NCI-H187 (cell line): Measurements from ENCODE around the gene FGF22.
A peak's percentile ranks its signal among the peaks of the same experiment; 100 is the strongest.
"Not testable (repeated sequence)": the region's sequence is repeated elsewhere in the genome, so short reads cannot be mapped to it uniquely, and the experiment has no call there.

Experiments
- DNase-seq, 2 experiments: peaks; one replicate each; lab custom pipeline; 2025; lab: John Stamatoyannopoulos, UW

FGF22 gene

DNA sequence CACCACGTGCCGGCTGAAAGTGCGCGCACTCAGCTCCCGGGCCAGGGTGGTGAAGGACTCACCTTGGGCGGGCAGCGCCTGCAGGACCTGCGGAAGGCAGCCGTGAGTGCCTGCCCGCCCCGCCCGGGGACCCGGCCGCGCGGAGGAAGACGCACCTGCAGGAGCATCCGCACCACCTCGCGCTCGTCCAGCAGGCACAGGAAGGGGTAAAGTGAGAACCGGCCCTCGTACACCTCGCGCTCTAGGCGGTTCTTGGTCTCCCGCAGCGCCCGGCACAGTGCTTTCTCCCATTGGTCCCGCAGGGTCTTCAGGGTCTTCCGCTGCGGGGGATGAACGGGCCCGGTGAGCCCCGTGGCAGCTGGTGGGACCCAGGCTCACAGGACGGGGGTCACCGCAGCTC, 17.0 kb upstream of the FGF22 start:
- no peak for DNase-seq

DNA sequence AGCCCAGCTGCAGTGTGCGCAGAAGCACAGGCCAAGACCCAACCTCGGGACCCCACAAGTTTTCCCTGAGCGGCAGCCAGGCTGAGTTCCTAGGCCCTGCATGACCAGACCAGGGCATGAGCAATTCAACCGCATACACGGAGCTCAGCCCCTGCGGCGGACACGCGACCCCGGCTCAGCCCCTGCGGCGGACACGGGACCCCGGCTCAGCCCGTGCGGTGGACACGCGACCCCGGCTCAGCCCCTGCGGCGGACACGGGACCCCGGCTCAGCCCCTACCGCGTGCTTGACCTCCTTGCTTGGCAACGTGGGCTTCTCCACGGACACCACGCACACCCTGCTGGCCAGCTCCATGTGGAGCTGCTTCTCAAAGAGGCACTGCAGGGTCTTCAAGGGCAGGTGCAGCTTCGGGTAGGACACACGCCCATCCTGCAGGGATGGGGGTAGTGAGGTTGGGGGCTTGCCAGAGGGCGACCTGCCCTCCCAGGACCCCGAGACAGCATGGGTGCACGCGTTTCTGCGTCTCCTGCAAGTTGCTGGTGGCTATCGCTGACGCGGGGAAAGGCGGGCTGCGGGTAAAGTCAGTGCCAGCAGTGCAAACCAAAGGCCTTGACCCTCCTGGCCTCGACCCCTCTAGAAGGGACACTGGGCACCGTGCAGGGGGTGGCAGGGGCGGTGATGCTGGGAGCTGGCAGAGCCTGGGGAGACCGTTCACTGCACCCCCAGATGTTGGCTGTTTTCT, 16.3 kb upstream of the FGF22 start:
- DNase-seq: no peak

DNA sequence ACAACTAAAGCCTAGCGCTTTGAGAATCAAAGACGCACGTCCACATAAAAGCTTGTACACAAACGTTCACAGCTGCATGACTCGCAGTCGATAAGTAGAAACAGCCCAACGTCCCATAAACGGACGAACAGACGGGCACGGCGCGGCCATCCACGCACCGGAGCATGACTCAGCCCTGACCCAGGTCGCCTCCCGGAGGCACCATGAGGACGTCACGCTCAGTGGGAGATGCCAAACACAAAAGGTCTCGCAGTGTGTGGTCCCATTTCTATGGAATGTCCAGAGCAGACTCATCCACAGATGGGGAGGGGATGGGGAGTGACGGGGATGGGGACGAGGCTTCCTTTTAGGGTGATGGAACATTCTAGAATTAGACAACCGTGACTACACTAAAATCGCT, 15.7 kb upstream of the FGF22 start:
- DNase-seq: no peak

DNA sequence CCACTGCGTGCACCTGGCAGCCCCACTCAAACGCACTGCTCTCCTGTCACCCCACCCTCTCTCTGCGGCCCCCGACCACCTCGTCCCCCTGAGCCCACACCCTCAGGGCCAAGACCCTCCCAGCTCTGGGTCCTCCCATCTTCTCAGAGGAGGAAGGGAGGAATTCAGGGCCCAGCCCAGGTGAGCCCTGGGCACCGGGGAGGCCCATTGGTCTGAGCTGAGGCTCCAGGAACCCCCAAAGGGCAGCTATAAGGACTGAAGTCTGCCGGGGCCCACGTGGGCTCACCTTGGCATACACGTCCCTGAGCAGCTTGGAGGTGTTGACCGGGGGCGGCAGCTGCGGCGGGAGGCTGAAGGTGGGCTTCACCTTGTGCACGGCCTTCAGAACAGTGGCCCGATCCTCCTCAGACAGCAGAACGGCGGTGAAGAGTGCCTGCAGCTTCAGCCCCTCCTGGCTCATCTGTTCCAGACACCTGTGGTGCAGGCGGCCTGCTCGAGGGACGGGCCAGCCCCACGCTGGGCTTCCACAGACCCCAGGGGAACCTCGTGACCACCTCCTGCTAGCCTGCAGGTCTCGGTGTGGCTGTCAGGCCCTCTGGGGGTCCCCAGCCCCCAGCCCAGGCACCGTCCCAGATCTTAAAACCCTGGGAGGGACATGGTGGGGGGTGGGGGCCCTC, 15.1 kb upstream of the FGF22 start:
- no peak for DNase-seq

DNA sequence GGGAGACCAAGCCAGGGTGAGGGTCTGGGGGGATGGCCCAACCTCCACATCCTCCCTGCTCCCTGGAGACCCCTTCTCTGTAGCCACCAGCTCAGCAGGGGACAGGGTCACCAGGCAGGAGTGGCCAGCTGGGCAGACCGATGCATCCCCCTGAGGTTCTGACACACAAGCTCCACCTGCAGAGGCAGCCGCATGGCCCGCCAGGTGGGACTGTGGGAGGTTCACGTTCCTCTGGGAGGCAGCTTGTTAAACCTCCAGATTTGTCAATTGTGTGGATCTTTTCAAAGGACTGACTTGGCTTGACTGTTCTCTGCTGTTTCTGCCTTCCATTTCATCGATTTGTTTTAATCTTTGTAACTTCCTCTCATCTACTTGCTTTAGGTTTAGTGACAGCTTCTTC, 14.4 kb upstream of the FGF22 start:
- no peak for DNase-seq

- not testable (repeated sequence) for DNase-seq
Measured at GRCh38 chr19:626566-626965, 13.1 kb upstream of the FGF22 start.

DNA sequence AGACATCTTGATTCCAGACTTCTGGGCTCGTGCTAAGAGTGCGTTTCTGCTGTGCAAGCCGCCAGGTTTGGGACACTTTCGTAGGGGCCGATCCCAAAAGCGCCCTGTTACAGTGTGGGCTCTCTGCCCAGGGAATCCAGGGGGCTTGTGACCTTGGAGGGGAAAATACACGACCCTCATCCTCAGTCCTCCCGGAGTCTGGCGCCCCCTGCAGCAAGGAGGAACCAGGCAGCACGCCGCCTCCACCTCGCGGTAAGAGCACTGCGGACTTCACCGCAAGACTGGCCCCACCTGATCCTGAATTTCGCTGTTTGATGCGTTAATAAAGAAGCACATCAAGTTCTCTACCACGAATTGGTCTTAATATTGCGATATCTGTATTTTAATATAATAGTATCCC, 11.5 kb upstream of the FGF22 start:
- DNase-seq: no peak

DNA sequence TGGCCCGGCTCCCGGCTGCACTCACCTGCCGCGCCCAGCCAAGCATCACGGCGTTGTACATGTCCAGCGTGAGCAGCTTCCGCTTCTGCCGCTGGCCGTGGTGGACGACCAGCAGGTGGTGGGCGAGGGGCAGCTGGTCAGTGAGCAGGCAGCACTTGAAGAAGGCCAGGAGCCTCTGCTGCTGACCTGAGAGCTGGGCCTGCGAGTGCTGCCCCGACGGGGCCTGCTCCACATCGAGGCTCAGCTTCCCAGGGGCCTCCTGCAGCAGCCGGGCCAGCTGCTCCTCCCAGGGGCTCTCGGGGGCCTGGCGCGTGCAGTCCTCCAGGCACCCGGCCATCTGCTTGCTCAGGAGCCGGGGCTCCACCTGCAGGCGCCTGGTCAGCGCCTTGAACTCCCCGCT, 10.2 kb upstream of the FGF22 start:
- not testable (repeated sequence) for DNase-seq

- no peak for DNase-seq
Measured at GRCh38 chr19:629961-630714, 9.5 kb upstream of the FGF22 start.

GRCh38 chr19:632579-633067, 7.1 kb upstream of the FGF22 start:
- DNase-seq: no peak

DNA sequence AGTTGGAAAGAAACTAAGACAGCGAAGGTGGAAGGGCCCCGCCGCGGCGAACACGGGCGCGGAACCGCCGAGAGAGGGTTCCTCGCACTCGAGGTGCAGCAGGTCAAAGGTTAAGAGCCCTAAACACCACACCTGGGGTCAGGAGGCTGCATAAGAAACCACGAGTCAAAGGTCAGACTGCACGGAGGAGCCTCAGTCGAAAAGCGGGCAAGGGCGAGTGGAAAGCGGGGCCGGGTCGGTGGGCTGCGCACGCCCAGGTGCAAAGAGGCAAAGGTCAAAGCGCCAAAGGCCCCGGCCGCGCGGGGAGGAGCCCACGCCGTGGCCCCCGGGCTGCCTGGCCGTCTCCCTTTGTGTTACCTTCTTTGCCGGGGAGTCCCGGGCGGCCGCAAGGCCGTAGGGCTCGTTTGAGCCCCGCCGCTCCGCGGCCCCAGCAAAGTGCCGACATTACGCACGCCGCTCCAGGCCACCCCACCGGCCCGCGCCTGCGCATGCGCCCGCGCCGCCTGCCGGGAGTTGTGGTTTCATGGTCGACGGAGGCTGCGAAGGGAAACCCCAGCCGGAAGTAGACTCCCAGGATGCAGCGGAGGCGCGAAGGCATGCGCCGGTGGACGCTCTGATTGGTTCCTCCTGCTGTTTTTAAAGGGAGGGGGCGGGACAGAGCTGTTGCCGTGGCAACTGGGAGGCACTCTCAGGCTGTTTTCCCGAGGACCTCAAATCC, 6.5 kb upstream of the FGF22 start, which contains the start of gene POLRMT:
POLRMT (minus strand) TSS at position 470 of the 718 bp plus-strand sequence; CDS start at position 445, 25 bp downstream.
- DNase-seq: peak; percentile 89 to 98

GRCh38 chr19:633786-634639, 5.7 kb upstream of the FGF22 start:
- no peak for DNase-seq

- no peak for DNase-seq
Measured at GRCh38 chr19:634975-635652, 4.6 kb upstream of the FGF22 start.

DNA sequence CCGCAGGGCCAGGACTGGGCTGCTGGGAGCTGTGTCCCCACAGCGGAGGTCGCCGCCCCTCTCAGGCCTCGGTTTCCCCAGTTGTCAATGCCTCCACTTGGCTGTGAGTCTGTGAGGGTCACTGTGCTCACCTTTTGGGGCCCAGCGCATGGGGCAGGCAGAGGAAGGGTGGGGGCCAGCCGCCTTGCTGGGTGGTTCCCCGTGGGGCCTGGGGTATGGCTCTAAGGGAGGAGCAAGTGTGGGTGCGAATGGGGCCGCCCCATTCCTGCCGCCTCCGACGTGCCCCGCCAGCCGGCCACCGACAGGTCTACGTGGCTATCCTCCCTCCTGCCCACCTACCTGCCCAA, 800 bp upstream of the FGF22 start:
- no peak for DNase-seq

DNA sequence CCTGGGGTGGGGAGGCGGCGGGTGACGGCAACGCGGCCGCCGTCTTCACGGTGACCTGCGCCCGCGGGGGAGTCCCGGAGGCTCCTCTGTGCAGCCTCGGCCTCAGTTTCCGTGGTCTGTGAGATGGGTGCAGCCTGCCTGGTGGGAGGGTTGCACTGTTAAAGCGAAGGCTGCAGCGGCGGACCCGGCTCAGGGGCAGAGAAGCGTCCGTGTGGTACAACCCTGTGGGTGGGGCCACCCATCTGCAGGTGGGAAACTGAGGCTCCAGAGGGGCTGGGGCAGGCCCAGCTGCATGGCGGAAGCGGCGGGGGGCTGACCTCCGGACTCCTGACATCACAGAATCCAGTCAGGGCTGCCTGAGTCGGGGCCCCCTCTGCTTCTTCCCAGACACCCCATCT, 481 bp downstream of the FGF22 start:
- no peak for DNase-seq

GRCh38 chr19:640606-641189, 1.0 kb downstream of the FGF22 start:
- no peak for DNase-seq

DNA sequence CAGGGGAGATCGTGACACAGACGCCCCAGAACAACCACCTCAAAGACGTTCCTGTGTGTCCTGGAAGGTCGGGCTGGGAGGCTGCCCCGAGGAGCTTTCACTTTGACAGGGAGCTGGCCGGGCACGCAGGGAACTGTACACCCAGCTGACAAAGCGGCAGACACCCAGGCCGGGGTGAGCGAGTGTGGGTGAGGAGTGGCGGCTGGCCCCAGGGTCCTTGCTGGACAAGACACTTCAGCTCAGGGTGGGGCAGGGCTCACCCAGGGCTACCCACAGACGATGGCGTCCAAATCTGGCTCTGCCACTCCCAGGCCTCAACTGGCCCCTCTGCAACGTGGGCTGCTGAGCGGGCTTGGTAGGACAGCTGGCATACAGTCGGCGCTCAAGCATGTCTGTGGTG, 2.0 kb downstream of the FGF22 start:
- DNase-seq: no peak

GRCh38 chr19:642767-643727, 3.4 kb downstream of the FGF22 start:
- DNase-seq: no peak

GRCh38 chr19:643736-644135, 4.1 kb downstream of the FGF22 start:
- DNase-seq: no peak
